NCI-H1694 treated with DMSO at 0.1 percent for 48 hours (cell line): ENCODE results near the gene ALPK3.
"Not testable (repeated sequence)": the region's sequence is repeated elsewhere in the genome, so short reads cannot be mapped to it uniquely, and the experiment has no call there.

Experiments
- DNase-seq: peaks from one replicate; lab custom pipeline; 2025; lab: John Stamatoyannopoulos, UW

The ALPK3 gene

DNA sequence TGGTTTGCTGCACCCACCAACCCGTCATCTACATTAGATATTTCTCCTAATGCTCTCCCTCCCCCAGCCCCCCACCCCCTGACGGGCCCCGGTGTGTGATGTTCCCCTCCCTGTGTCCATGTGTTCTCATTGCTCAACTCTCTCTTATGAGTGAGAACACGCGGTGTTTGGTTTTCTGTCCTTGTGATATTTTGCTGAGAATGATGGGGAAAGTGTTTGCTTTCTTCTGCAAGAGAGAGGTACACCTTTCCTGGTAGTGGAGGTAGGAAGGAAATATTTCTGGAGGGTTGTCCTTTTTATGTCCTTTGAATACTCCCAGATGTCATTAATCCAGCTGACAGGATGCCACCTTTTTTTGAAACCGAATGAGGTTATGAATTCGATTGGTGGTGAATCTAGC, 56.8 kb downstream of the ALPK3 start:
- no peak for DNase-seq

DNA sequence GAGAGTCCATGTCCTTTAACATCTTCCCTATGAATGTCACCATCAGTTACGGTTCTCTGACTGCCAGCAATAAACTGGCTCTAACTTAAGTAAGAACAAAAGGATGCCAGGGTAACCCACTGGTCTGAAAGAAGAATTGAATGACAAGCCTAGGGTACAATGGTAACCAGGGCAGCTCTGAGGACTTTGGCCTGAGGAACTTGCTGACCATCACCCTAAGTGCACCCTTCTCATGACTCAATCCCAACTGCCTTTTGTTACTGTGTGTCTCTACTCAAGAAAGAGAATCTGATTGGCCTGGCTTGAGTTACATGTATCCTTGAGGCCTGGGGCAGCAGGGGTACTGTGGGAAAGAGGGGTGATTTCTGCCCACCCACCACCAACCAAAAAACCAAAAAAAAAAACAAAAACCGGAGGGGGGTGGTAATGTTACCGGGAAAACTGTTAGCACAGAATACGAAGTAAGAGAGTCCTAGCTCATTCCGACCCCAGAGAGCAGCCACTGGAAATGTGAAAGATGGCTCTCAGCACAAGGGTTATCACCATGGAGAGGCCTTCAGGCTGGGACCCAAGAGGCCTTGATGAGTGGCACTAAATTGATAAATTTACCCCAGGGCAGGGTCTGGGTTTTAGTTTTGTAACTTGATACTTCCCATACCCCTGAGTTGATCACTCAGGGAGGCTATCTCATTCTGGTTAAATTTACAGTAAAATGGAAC, 58.0 kb downstream of the ALPK3 start:
- DNase-seq, result no peak

DNA sequence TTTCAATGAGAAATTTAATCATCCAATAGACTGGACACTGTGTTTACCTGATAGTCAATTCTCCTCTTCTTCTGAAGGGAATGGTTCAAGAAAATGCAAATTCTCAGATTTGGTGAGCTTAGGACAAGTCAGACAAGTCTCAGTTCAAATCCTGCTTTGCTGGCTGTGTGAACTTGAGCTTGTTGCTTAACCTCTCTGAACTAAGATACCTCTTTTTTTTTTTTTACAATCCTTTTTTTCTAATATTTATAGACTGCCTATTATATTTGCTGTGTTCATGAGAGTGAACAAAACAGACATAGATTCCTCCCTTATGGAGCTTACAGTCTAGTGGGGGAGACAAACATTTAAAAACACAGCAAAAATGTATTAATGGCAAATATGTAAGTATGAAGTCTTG, 59.1 kb downstream of the ALPK3 start:
- no peak for DNase-seq

DNA sequence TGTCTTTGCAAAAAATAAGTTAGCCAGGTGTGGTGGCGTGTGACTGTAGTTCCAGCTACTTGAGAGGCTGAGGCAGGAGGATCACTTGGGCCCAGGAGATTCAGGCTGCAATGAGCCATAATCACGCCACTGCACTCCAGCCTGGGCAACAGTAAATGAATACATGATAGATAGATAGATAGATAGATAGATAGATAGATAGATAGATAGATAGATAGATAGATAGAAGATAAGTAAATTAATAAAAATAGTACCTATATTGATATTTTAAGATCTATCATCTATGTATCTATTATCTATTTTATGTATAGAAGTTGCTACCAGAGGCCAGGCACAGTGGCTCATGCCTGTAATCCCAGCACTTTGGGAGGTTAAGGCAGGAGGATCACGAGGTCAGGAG, 60.5 kb downstream of the ALPK3 start:
- DNase-seq, result not testable (repeated sequence)

DNA sequence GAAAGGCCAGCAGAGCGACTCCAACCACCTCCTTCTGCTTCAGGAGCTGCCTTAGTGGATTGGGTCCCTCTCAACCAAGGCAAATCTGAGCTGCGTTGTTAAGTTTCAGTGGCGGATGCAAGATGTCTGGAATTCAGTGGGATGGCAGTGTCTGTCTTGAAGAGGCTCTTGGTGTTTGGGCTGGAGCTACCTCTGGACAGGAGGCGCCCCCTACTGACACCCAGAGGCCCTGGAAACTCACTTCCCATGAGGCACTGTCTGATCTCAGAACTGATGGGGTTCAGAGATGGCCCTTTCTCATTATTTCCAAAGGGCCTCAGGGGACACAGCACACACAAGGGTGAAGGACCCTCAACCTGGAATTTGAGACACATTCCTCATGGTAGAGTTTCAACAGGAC, 61.3 kb downstream of the ALPK3 start:
- DNase-seq, result peak; percentile 29

DNA sequence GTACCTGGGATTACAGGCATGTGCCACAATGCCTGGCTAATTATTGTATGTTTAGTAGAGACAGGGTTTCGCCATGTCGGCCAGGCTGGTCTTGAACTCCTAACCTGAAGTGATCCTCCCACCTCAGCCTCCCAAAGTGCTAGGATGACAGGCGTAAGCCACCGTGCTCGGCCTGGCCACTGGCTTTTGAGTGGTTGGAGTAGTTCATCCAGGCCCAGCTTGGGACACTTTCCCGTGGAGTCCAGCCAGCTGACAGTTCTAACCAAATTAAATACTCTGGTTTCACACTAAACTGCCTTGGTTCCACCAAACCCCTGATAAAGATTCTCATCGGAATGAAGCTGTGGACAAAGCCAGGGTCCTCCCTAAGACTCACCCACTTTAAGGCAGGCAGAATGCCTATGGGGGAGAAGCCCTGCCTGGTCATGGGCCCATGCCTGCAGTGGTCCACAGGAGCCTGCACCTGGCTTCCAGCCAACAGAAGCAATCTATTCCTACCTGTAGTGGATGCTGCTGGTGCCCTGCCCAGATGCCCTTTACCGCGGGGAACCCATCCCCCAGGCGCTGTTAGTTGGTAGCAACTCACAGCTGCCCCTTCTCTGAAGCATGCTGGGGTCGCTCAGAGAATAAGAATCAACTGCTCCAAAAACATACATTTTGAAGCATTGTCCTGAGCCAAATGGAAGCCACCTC, 62.1 kb downstream of the ALPK3 start:
- DNase-seq, result no peak

DNA sequence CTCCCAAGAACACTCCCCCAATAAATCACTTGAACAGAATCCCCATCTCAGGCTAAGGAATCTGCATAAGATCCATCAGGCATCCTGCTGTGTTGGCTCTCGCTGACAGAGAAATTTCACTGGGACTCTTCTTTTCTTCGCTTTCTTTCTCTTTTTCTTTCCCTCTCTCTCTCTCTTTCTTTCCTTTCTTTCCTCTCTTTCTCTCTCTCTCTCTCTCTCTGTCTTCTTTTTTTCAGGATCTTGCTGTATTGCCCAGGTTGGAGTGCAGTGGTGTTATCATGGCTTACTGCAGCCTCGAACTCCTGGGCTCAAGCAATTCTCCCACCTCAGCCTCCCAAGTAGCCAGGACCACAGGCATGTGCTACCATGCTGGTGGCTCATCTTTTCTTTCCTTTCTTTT, 62.9 kb downstream of the ALPK3 start:
- no peak for DNase-seq

DNA sequence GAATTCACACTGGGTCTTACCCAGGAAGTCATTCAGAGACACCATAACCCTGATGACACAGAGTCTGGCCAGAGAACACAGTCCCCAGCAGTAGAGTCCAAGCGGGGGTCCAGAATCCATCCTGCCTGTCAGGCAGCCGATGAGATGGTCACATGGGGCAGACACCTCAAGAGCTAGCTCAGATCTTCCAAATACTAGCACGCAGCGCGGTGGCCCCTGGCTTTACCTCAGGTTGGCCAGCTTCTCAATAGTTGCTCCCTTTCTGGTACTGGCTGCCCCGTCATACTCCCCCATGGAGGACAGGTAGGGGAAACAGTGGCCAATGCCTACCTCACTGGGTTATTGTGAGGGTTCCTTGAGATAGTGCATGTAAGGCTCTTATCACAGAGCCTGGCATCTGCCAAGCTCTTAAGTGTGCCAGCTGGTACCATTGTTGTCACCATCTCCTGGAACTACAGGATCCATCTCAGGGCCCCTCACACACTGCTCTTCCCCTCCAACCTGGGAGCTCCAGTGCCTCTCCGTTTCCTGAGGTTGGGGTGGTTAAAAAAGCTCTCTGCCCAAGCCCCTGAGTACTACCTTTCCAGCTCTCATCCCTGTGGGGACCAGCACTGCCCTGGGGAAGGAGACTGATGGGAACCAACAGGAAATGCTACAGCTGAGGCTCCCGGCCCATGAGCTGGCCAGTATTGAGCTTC, 63.8 kb downstream of the ALPK3 start:
- no peak for DNase-seq

DNA sequence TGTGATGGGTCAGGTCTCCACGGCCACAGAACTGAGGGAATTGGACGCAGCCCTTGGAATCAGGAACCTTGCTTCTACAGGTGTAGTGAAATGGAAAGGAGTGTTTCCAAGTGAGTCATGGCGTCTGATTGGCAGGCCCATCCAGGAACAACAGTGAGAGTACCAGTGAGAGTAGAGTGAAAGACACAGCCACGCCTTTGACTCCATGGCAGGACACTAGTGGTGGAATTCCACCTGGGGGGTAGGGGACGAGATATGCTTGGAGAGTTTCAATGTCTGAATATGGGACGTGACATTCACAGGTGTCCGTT, 64.3 kb downstream of the ALPK3 start:
- DNase-seq, result no peak

DNA sequence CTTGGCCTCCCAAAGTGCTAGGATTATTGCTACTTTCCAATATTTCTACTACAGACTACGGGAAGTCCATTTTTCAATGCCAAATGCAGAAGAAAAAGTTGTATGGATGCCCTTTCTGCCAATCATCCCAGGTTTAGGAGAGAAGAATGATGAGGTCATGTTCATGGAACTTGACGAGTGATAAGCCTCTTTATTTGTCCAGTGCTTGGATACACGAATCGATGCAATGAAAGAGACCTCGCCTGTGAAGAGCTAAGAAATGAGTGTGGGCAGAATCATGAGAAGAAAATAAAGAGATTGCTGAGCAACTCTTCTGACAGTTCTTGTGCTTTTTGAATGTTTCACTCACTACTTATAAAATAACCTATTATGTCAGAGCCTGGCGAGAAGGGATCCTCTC, 66.3 kb downstream of the ALPK3 start:
- DNase-seq, result no peak

DNA sequence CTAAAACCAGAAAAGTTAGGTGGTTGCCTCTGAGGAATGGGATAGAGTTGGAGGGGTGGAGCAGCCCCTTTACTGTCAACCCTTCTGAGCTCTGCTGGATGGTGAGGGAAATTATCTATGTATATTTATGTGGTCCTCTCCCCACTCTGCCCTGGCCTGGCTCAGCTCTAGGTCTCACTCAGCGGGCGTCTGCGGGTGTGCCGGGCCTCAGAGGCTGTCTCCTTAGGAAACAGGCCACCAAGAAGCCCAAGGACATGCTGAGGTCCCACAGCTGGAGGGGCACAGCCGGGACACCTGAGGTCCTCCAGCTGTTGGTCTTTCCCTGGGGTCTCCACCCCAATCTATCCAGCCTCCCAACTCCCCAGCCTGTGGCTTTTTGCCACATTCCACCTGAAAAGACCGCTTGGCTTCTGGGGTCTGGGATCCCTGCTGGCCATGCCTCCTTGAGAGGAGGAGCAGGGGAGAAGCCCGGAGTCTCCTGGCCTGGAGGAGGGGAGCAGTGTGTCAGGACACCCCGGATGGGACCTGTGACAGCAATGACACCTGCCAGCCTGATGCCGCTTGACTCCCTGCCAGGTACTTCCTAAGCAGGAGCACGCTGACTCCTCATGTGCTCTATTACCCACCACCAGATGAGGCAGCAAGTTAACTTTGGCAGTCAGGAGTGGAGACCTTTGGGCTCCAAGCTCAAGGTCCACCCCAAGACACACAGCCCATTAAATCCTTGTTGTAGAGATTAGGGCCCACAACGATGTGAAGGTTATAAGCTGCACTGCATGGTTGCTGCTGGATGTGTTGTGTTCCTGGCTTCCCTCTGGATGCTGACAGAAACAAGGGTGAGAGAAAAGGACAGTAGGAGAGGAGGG, 67.0 kb downstream of the ALPK3 start, which contains the start of gene SLC28A1:
Gene SLC28A1, plus strand, starts transcription at position 747 of the 866 bp plus-strand sequence. CDS start 3,099 bp downstream, outside the sequence.
- no peak for DNase-seq

DNA sequence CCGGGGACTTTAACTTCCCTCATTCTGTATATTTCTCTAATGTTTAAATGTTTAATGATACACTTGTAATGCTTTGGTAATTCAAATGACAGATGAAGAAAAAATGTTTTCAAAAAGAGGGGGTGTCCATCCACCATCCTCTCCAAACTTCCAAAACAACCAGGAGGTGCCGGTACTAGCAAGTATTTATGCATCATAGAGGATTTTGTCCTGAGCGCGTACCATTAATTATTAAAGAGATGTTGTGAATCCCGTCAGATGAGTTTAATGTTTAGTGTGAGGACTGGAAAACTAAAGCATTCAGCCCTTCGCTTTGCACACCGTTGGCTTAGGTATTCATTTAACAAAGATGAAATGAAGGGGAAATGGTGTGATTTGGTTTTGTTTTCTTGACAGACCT, 68.6 kb downstream of the ALPK3 start:
- DNase-seq, result no peak

DNA sequence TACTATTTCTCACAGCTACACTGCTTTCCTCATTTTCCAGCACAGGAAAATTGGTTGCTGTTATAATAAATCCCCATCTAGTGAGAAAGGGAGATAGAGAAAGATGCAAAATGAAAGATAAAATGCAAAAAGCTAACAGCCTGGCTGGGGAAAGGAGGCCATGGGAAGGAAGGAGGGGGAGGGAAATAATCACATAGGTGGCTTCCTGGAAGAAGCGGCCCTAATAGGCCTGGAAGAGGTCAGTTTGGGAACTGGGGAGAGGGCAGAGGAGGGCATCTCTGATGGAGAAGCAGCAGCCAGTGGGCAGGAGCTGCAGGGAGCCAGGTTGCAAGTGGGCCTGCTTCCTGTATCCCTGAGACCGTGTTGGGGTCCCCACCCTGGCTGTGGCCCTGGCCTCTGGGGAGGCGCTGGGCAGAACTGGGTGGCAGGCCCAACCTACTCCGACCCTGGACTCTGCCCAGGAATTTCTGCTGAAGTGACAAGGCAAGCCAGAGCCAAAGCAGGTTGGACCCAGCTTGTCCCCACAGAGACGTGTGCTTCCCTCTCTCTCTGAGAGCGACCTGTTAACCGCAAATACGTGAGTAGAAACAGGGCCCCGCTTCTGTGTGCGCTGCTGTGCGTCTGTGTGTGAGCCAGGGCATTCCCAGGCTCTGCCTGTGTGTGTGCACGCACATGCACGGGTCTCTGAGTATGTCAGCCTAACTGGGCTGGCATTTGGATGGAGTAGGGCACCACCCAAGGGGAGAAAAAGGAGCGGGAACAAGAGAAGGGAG, 69.2 kb downstream of the ALPK3 start:
- DNase-seq, result no peak

DNA sequence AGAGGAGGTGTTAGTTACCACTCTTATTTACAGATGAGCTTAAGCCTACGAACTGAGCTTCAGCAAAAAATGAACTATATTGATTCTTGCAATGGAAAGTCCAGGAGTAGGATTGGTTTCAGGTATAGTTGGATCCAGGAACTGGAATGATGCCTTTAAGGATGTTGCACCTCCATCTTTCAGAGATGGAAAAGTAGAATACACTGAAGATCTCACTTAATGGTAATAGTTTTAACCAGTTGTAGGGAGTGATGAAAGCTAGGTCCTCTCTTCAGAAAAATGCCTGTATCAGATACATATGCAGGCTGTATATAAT, 69.8 kb downstream of the ALPK3 start:
- no peak for DNase-seq

DNA sequence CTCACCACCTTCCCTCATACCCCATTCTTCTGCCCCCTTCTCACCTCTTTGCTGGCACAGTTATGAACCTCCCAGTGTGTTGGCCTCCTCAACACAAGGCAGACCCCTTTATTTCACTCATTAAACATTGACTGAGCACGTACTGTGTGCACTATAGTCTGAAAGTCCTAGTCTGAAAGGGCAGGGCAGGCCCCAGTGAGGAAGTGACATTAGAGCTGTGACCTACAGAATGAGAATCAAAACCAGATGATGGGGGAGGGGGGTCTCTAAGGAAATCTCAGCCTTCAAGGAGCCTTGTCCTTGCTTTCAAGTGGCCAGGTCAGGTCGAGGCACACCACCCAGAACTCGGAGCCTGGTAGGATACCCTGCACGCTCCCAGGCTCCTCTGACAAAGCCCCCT, 70.8 kb downstream of the ALPK3 start:
- DNase-seq, result no peak

DNA sequence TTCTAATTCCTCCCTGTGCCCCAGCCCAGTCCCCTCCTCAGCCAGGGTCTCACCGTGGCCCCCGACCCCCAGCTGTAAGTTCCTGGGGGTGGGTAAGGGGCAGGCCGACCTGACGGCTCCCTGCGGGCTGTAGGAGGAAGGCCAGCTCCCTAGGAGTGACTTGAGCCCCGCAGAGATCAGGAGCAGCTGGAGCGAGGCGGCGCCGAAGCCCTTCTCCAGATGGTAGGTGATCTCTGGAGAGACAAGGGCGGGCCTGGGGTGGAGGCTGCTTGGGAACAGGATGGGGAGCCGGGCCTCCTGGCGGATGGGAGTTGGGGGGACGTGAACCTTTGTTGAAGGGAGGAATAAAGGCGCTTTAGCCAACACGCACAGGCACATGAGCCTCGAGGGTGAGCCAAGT, 71.5 kb downstream of the ALPK3 start:
- DNase-seq, result no peak

DNA sequence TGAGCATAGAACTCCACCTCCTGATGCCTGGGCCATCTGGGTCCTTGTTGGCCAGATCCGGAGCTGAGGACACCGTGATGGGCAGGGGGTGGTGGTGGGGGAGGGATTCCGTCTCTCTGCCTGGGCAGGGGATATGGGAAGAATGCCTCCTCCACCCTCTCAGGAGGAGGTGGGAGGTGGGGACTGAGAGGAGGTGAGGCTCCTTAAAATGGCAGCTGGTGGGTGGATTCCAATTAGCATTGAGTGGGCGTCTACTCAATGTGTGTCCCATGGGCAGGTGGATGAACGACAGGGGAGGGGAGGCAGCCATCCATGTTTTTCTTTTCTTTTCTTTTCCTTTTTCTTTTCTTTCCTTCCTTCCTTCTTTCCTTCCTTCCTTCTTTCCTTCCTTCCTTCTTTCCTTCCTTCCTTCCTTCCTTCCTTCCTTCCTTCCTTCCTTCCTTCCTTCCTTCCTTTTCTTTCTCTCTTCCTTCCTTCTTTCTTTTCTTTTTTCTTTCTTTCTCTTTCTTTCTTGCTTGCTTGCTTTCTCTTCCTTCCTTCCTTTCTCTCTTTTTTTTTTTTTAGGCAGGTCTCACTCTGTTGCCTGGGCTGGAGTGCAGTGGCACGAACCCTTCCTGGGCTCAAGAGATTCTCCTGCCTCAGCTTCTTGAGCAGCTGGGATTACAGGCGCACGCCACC, 72.3 kb downstream of the ALPK3 start:
- DNase-seq, result no peak

DNA sequence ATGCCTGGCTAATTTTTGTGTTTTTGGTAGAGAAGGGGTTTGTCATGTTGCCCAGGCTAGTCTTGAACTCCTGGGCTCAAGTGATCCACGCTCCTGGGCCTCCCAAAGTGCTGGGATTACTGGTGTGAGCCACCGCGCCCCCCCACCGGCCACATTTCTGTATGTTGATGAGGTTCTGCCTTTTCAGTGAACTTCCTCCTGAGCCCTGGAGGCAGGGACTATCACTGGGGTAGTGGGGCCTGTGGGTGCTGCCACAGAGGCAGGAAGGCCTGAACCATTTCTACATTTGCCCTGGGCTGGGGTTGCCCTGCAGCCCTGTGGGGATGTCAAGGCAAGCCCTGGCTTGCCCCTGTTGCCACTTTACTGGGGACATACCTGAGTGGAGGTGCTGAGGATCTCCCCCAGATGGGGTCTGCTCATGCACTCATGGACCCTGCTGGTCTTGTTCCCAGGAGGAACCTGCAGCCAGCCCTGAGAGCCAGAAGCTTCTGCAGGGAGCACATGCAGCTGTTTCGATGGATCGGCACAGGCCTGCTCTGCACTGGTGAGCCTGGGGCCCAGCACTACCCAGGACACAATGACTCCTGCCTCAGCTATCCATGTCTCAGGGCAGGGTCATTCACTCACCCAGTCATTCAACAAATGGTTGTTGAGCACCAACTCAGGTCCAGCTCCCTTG, 73.0 kb downstream of the ALPK3 start:
- DNase-seq, result no peak

DNA sequence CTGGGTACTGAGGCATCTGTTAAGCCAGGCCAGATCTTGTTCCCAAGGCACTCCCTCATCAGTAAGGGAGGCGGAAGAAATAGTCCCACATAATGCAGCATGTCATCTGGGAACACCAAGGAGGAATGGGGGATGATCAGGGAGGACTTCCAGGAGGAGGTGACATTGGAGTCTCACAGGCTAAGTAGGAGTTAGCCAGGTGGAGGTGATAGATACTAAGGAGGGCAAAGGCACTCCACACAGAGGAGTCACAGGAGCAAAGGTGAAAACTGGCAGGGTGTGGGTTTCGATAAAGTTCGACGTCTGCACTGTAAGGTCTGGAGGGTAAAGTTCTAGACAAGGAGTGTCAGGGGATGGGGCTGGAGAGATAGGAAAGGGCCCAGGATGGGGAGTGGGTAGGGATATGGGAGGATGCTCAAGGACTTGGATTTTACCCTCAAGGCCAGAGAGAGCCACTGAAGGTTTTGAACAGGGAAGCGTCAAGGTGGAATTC, 73.6 kb downstream of the ALPK3 start:
- DNase-seq, result no peak

DNA sequence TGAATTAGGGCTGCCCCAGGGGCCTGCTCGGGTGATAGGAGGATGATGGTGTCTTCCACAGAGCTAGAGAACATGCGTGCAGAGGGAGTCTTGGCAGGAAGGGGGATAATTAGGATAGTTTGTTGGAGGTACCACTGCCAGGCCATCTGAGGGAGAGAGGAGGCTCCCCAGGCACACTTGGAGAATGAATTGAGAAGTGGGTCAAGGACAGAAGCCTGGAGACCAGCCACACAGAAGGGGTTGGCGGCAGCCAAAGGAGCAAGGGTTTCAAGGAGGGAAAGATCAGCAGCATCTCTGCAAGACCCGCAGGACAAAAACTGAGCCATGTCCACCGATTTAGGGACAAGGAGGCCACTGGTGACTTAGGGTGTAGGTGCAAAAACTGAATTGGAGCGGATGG, 74.2 kb downstream of the ALPK3 start:
- no peak for DNase-seq
